IMR-90 (cell line): ENCODE measurements around the gene PCNX2. TPM values are rescaled to one million over a fixed set of nuclear protein-coding genes. Genes with fewer than 3 reads are reported as not detected.

Source experiments
- ATAC-seq: fragments of 200-7000 bp; cut with Tn5 transposase; 2 replicates; pipeline ENCODE4 v1.9.1; 2020; ENCODE audit warnings: low read depth, mild to moderate bottlenecking, moderate library complexity
- BruUV-seq: library from RNA; stranded (reverse); fragments of 400-500 nt; replicated peaks from 2 replicates; lab custom pipeline; 2021; lab: Mats Ljungman, UMichigan
- CTCF ChIA-PET: fragments of 300-600 bp; formaldehyde crosslinking; extraction: SDS; loops from one replicate; lab custom pipeline; 2021; ENCODE audit warnings: antibody characterized with exemption; lab: Yijun Ruan, JAX
- POLR2A ChIA-PET: fragments of 300-600 bp; sonication (Branson Sonifier 250); formaldehyde crosslinking; loops from one replicate; lab custom pipeline; 2022; ENCODE audit warnings: antibody characterized with exemption; ENCODE audit not compliant: unreplicated experiment; lab: Charles Lee
- DNase-seq: peaks from one replicate; pipeline ENCODE4 v3.0.0; 2013
- H2AFZ ChIP-seq: replicated peaks from 2 replicates; pipeline ENCODE3; 2013; ENCODE audit warnings: low read length, mild to moderate bottlenecking; ENCODE audit not compliant: poor library complexity
- H2AK5ac ChIP-seq: 2 replicates; pipeline ENCODE4 v1.6.1; 2013; ENCODE audit warnings: low read depth, low read length, inconsistent platforms
- H2AK9ac ChIP-seq: replicated peaks from 2 replicates; pipeline ENCODE3; 2013; ENCODE audit warnings: mild to moderate bottlenecking, low read depth, low read length, moderate library complexity; ENCODE audit not compliant: poor library complexity
- H2BK120ac ChIP-seq: 2 replicates; pipeline ENCODE4 v1.6.1; 2013; ENCODE audit warnings: low read depth, low read length, inconsistent platforms
- H2BK15ac ChIP-seq: 3 replicates; pipeline ENCODE4 v1.6.1; 2013; ENCODE audit warnings: low read depth, low read length, inconsistent platforms
- H2BK20ac ChIP-seq: 2 replicates; pipeline ENCODE4 v1.6.1; 2013; ENCODE audit warnings: low read depth, mild to moderate bottlenecking, inconsistent platforms, low read length, moderate library complexity
- H2BK5ac ChIP-seq: 2 replicates; pipeline ENCODE4 v1.6.1; 2013; ENCODE audit warnings: mild to moderate bottlenecking, low read depth, low read length, inconsistent platforms; ENCODE audit not compliant: poor library complexity, severe bottlenecking
- H3K14ac ChIP-seq: replicated peaks from 2 replicates; pipeline ENCODE4 v1.6.1; 2013; ENCODE audit warnings: low read depth, low read length, inconsistent platforms
- H3K18ac ChIP-seq: 2 replicates; pipeline ENCODE4 v1.6.1; 2013; ENCODE audit warnings: low read depth, low read length, control low read depth
- H3K23ac ChIP-seq: 2 replicates; pipeline ENCODE4 v1.6.1; 2013; ENCODE audit warnings: low read depth, low read length, inconsistent platforms
- H3K27ac ChIP-seq: 2 replicates; pipeline ENCODE4 v1.5.1; 2013; ENCODE audit warnings: mild to moderate bottlenecking, control low read depth, low read length; ENCODE audit not compliant: insufficient read depth
- H3K27me3 ChIP-seq: 2 replicates; pipeline ENCODE4 v1.6.1; 2013; ENCODE audit warnings: low read length; ENCODE audit not compliant: control insufficient read depth, insufficient read depth
- H3K36me3 ChIP-seq: 2 replicates; pipeline ENCODE4 v1.6.1; 2013; ENCODE audit warnings: low read length, mixed read lengths; ENCODE audit not compliant: control insufficient read depth, insufficient read depth
- H3K4ac ChIP-seq: 2 replicates; pipeline ENCODE4 v1.6.1; 2013; ENCODE audit warnings: low read depth, low read length, inconsistent platforms
- H3K4me1 ChIP-seq: 2 replicates; pipeline ENCODE4 v1.6.1; 2013; ENCODE audit warnings: low read length, mixed read lengths; ENCODE audit not compliant: control insufficient read depth, insufficient read depth
- H3K4me2 ChIP-seq: 2 replicates; pipeline ENCODE4 v1.6.1; 2013; ENCODE audit warnings: low read depth, mild to moderate bottlenecking, control low read depth, low read length, moderate library complexity
- H3K4me3 ChIP-seq: 2 replicates; pipeline ENCODE4 v1.5.1; 2013; ENCODE audit warnings: low read depth, mild to moderate bottlenecking, control low read depth, low read length, moderate library complexity; ENCODE audit not compliant: insufficient read depth
- H3K56ac ChIP-seq: 2 replicates; pipeline ENCODE4 v1.6.1; 2013; ENCODE audit warnings: low read length, inconsistent platforms; ENCODE audit not compliant: insufficient read depth; ENCODE audit errors: extremely low read depth
- H3K79me1 ChIP-seq, 2 experiments: 2 replicates each; pipeline ENCODE4 v1.6.1; 2013; ENCODE audit warnings: low read length in 2 of 2, inconsistent platforms in 1 of 2, low read depth in 1 of 2
- H3K9ac ChIP-seq: 2 replicates; pipeline ENCODE4 v1.6.1; 2013; ENCODE audit warnings: low read depth, low read length, control low read depth
- H3K9me1 ChIP-seq: 2 replicates; pipeline ENCODE4 v1.6.1; 2013; ENCODE audit warnings: low read length, inconsistent platforms; ENCODE audit not compliant: insufficient read depth
- H3K9me3 ChIP-seq: 2 replicates; pipeline ENCODE4 v1.6.1; 2013; ENCODE audit warnings: low read length; ENCODE audit not compliant: control insufficient read depth, insufficient read depth
- H4K20me1 ChIP-seq: 2 replicates; pipeline ENCODE4 v1.6.1; 2013; ENCODE audit warnings: low read length, inconsistent platforms; ENCODE audit not compliant: insufficient read depth
- H4K5ac ChIP-seq: 2 replicates; pipeline ENCODE4 v1.6.1; 2013; ENCODE audit warnings: mild to moderate bottlenecking, low read depth, low read length, control low read depth
- H4K8ac ChIP-seq, 2 experiments: 2 replicates each; pipeline ENCODE4 v1.6.1; 2013; ENCODE audit warnings: low read depth in 2 of 2, low read length in 2 of 2, control low read depth in 1 of 2, inconsistent platforms in 1 of 2
- H4K91ac ChIP-seq: 2 replicates; pipeline ENCODE4 v1.6.1; 2013; ENCODE audit warnings: low read depth, low read length, inconsistent platforms; ENCODE audit not compliant: insufficient read depth
- BHLHE40 ChIP-seq: fragments of 150-350 bp; IDR thresholded peaks from 2 replicates; pipeline ENCODE4 v1.6.1; 2016; ENCODE audit warnings: mild to moderate bottlenecking, low read depth, low read length
- RFX5 ChIP-seq: IDR thresholded peaks from 2 replicates; pipeline ENCODE4 v1.8.0; 2012; ENCODE audit warnings: low read depth, mild to moderate bottlenecking, low read length, moderate library complexity
- WGBS, 2 experiments: methylation state at CpG; one replicate each; pipeline versions ENCODE4 v1.1.5 to v1.1.7; 2013; ENCODE audit warnings: missing lambda C conversion rate in 2 of 2; ENCODE audit not compliant: insufficient read length in 1 of 2; ENCODE audit errors: extremely low coverage in 2 of 2; 5-methylcytosine and 5-hydroxymethylcytosine counted together
- dilution Hi-C: fragments of 300-500 bp; cut with HindIII; formaldehyde crosslinking; loops from one replicate; pipeline ENCODE4 v1.14.3; 2018; ENCODE audit warnings: low sequenced_read_pairs; ENCODE audit not compliant: unreplicated experiment
- in situ Hi-C: fragments of 300-500 bp; cut with MboI; formaldehyde crosslinking; loops from 3 replicates; pipeline ENCODE4 v1.14.3; 2019; ENCODE audit warnings: low sequenced_read_pairs, inconsistent platforms, mixed read lengths
- intact Hi-C: fragments of 100-400 bp; cut with micrococcal nuclease; formaldehyde crosslinking; loops from 2 replicates; pipeline ENCODE4 v1.10.0; 2022
- polyA plus RNA-seq, 3 experiments: library from polyadenylated mRNA; depleted of rRNA; stranded (reverse); fragments of >200 nt; gene quantifications; 2 replicates each; pipeline ENCODE4 v1.2.3, GENCODE V29; 2012; ENCODE audit warnings: low replicate concordance in 1 of 3
- total RNA-seq: library from RNA; depleted of rRNA; stranded (reverse); fragments of >200 nt; gene quantifications from 2 replicates; pipeline ENCODE4 v1.2.3, GENCODE V29; 2012

Gene PCNX2
- total and polyA plus RNA-seq, 2 of the 4 experiments (the other 2 are of a cell fraction), result 15.9 to 22.6 TPM

DNA sequence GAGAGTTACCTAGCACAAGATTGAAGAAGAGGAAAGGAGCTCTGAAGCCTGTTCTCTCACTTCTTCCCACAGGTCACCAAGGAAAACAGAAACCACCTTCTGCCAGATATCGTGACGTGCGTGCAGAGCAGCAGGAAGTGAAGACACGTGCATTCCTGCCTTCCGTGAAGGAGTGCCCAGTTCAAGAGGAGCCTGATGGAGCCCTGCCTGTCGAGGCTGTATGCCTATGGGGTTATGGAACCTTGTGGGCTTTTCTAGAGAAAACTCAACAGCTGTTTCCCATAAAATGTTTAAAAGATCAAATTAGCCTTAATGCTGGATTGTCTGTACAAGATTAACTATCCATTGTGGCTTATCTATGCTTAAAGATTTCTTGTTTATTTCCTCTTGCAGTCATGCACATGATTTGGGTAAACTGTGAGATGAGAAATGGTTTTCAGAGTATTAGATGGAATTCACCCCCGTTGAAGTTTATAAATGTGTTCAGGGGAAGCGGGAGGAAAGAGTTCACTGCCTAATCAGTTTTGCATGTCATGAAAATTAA is 317.4 kb downstream of the PCNX2 start:
- no CpG with 5 or more reads among the region's 8 CpGs for WGBS, 2 experiments
- Histone ChIP-seq H2AFZ (peak overlapping the region; percentile 24), H2BK5ac (no peak overlapping the region), H3K79me1 (no peaks in the 10 kb centered on the region), H2BK20ac (peak overlapping the region; percentile 87), H3K9me3 (peaks cover 2% of the 10 kb centered on the region; the same call in 1 of the 2 replicates), H3K18ac (peak overlapping the region; percentile 33; the same call in 1 of the 2 replicates), H3K4ac (peak overlapping the region; percentile 86), H2AK5ac (peak overlapping the region; percentile 80; the same call in 1 of the 2 replicates), H3K23ac (peak overlapping the region; percentile 48; the same call in 1 of the 2 replicates), H4K91ac (0 out of 2 replicates have a peak overlapping the region, but pooled peaks have one; percentile 50), H3K4me1 (peaks cover 20% of the 10 kb centered on the region), H3K4me2 (no peak overlapping the region), H4K5ac (peak overlapping the region; percentile 13; the same call in 1 of the 2 replicates), H3K9me1 (peaks cover 20% of the 10 kb centered on the region), H4K8ac (peak overlapping the region; percentile 4 to 78; a peak in 1 of 4 replicates), H3K9ac (no peak overlapping the region), H3K27ac (peak overlapping the region; percentile 48; the same call in 1 of the 2 replicates), H4K20me1 (no peaks in the 10 kb centered on the region), H3K14ac (peak overlapping the region; percentile 79), H2BK120ac (peak overlapping the region; percentile 81), H2AK9ac (no peak overlapping the region), H3K27me3 (no peaks in the 10 kb centered on the region), H3K56ac (no peak overlapping the region), H3K4me3 (no peak overlapping the region), H2BK15ac (peak overlapping the region; percentile 29; the same call in 1 of the 3 replicates), H3K36me3 (peaks cover 12% of the 10 kb centered on the region; the same call in 1 of the 2 replicates)
- dilution Hi-C loops, result no loop called here
- in situ Hi-C loops, result no loop called here
- intact Hi-C loops, result no loop called here
- DNase-seq (peak; percentile 52), ATAC-seq (peak; percentile 33)
- ChIA-PET POLR2A (interaction anchor here (0.5 kb wide), 1 partner anchor 326 kb away, joined by 6 read pairs; no protein-coding TSS in a partner anchor), CTCF (no interaction called here)
- BruUV-seq, result no TSS peak
- TF ChIP-seq BHLHE40, result peak; percentile 78
- no peak for TF ChIP-seq RFX5
